Measurements from ENCODE around the gene SLC35F3. TPM values are rescaled to one million over a fixed set of nuclear protein-coding genes. Genes with fewer than 3 reads are reported as not detected.

The SLC35F3 gene
- total RNA-seq, 2 experiments from 2014 or later, result not detected

GRCh38 chr1:234373064-234373958, 468.8 kb downstream of the SLC35F3 start, which contains the start of gene COA6:
COA6 (plus strand) TSS chr1:234373456; CDS start chr1:234373467, 11 bp downstream.
- Histone ChIP-seq H3K4me3 (ENCODE audit: low read depth, low read length, poor library complexity, severe bottlenecking) (peak within 1 kb of the TSS; percentile 92), H2AFZ (ENCODE audit: low read length) (peak within 1 kb of the TSS; percentile 87), H3K9me3 (ENCODE audit: low read length) (no peaks in the 10 kb centered on the region), H3K36me3 (ENCODE audit: insufficient read depth, low read length) (peaks cover 31% of the 10 kb centered on the region), H3K9me2 (ENCODE audit: insufficient read depth, low read length) (no peaks in the 10 kb centered on the region), H3K79me2 (ENCODE audit: insufficient read depth, low read depth, low read length) (peaks cover 37% of the 10 kb centered on the region; the same call in 1 of the 2 replicates), H4K20me1 (ENCODE audit: insufficient read depth, low read length) (no peaks in the 10 kb centered on the region), H3K4me2 (ENCODE audit: low read length) (peak within 1 kb of the TSS; percentile 87), H3K27ac (ENCODE audit: low read depth, low read length, poor library complexity, severe bottlenecking) (peak within 1 kb of the TSS; percentile 95), H3K4me1 (ENCODE audit: insufficient read depth, low read length, poor library complexity, severe bottlenecking) (peaks cover 35% of the 10 kb centered on the region)
- BruUV-seq (replicated peaks), result TSS peak; percentile 96
- intact Hi-C loops (cut with micrococcal nuclease; ENCODE audit: unreplicated experiment), result loop anchor here (1.0 to 5.0 kb wide), 4 partner anchors 16 to 239 kb away; partner anchors contain the start of gene IRF2BP2
- ChIA-PET CTCF (ENCODE audit: unreplicated experiment) (no interaction called here), POLR2A (interaction anchor here (0.5 to 2.6 kb wide), 17 partner anchors 9 to 805 kb away, joined by 3 to 35 read pairs (median 4); no protein-coding TSS in a partner anchor)
- peak; percentile 99 for DNase-seq (ENCODE audit: low spot score)
- TF ChIP-seq, protein P1, sequence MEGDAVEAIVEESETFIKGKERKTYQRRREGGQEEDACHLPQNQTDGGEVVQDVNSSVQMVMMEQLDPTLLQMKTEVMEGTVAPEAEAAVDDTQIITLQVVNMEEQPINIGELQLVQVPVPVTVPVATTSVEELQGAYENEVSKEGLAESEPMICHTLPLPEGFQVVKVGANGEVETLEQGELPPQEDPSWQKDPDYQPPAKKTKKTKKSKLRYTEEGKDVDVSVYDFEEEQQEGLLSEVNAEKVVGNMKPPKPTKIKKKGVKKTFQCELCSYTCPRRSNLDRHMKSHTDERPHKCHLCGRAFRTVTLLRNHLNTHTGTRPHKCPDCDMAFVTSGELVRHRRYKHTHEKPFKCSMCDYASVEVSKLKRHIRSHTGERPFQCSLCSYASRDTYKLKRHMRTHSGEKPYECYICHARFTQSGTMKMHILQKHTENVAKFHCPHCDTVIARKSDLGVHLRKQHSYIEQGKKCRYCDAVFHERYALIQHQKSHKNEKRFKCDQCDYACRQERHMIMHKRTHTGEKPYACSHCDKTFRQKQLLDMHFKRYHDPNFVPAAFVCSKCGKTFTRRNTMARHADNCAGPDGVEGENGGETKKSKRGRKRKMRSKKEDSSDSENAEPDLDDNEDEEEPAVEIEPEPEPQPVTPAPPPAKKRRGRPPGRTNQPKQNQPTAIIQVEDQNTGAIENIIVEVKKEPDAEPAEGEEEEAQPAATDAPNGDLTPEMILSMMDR (conservative IDR thresholded peaks at IDR 0.05; ENCODE audit: low read length), result peak; percentile 31; the same call in 1 of the 2 replicates
- no peak for TF ChIP-seq EZH2phosphoT487 (IDR thresholded peaks at IDR 0.05; ENCODE audit: borderline replicate concordance, low read depth, low read length)

DNA sequence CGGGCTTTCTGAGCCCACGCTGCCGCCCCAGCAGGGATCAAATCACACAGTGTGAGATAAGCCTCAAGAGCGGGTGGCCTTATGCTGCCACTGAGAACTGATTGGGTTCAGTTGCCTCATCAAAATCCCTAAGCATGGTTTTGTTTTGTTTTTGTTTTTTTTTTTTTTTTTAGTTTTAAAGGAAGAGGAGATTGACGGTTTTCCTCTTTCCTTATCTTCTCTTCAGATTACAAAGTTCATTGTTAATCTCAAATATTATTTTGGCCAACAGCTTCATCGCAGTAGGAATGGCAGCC, 469.4 kb downstream of the SLC35F3 start:
- H3K27ac ChIP-seq (ENCODE audit: low read depth, low read length, poor library complexity, severe bottlenecking), result peak overlapping the region; percentile 95
- DNase-seq (ENCODE audit: low spot score), result no peak
- H3K4me3 ChIP-seq (ENCODE audit: low read depth, low read length, poor library complexity, severe bottlenecking), result peak overlapping the region; percentile 92
- ChIA-PET POLR2A (interaction anchor here (0.5 to 2.6 kb wide), 15 partner anchors 10 to 804 kb away, joined by 3 to 35 read pairs (median 4); no protein-coding TSS in a partner anchor), CTCF (ENCODE audit: unreplicated experiment) (no interaction called here)
- peaks cover 37% of the 10 kb centered on the region for H3K36me3 ChIP-seq (ENCODE audit: insufficient read depth, low read length)
- no peaks in the 10 kb centered on the region for H3K9me3 ChIP-seq (ENCODE audit: low read length)
- peaks cover 35% of the 10 kb centered on the region for H3K4me1 ChIP-seq (ENCODE audit: insufficient read depth, low read length, poor library complexity, severe bottlenecking)
- H3K4me2 ChIP-seq (ENCODE audit: low read length), result peak overlapping the region; percentile 87
- peak overlapping the region; percentile 87 for H2AFZ ChIP-seq (ENCODE audit: low read length)
- intact Hi-C loops (cut with micrococcal nuclease; ENCODE audit: unreplicated experiment), result loop anchor here (1.0 to 5.0 kb wide), 4 partner anchors 17 to 238 kb away; partner anchors contain the start of gene IRF2BP2
- peaks cover 37% of the 10 kb centered on the region; the same call in 1 of the 2 replicates for H3K79me2 ChIP-seq (ENCODE audit: insufficient read depth, low read depth, low read length)
- no peaks in the 10 kb centered on the region for H3K9me2 ChIP-seq (ENCODE audit: insufficient read depth, low read length)
- BruUV-seq (replicated peaks), result TSS peak; percentile 79
- H4K20me1 ChIP-seq (ENCODE audit: insufficient read depth, low read length), result no peaks in the 10 kb centered on the region
- TF ChIP-seq EZH2phosphoT487 (IDR thresholded peaks at IDR 0.05; ENCODE audit: borderline replicate concordance, low read depth, low read length), result no peak
- TF ChIP-seq, protein P1 (conservative IDR thresholded peaks at IDR 0.05; ENCODE audit: low read length), result no peak

Small RNA genes lying within 50 kb of the gene (microRNA-seq; reads per million reads assigned to microRNA genes)
- gene MIR4671 (ENCODE audit: borderline replicate concordance), result not detected

Small RNA genes lying within 50 kb of the gene (small RNA-seq; reads per million reads assigned to genes)
- not detected for gene MIR4671
